Neural crest cell (in vitro differentiated cells): Measurements from ENCODE around the gene CBLIF. TPM values are rescaled to one million over a fixed set of nuclear protein-coding genes. Genes with fewer than 3 reads are reported as not detected.
"Not testable (repeated sequence)": the region's sequence is repeated elsewhere in the genome, so short reads cannot be mapped to it uniquely, and the experiment has no call there.

ENCODE experiments used
- DNase-seq: peaks from one replicate; pipeline ENCODE4 v3.0.0; 2021; ENCODE audit warnings: low read depth, mixed read lengths, low spot score
- H3K27ac Mint-ChIP-seq: one replicate; pipeline ENCODE4 v1.8.0; 2021; ENCODE audit warnings: mild to moderate bottlenecking, mixed read lengths; ENCODE audit not compliant: unreplicated experiment
- H3K27me3 Mint-ChIP-seq: 2 replicates; pipeline ENCODE4 v1.8.0; 2021; ENCODE audit warnings: low read depth, mild to moderate bottlenecking, mixed read lengths
- H3K36me3 Mint-ChIP-seq: 2 replicates; pipeline ENCODE4 v1.8.0; 2021; ENCODE audit warnings: low read depth, mild to moderate bottlenecking, mixed read lengths
- H3K4me1 Mint-ChIP-seq: 2 replicates; pipeline ENCODE4 v1.8.0; 2021; ENCODE audit warnings: mixed read lengths
- H3K4me3 Mint-ChIP-seq: one replicate; pipeline ENCODE4 v1.8.0; 2021; ENCODE audit warnings: mild to moderate bottlenecking, mixed read lengths
- H3K9me3 Mint-ChIP-seq: 2 replicates; pipeline ENCODE4 v1.8.0; 2021; ENCODE audit warnings: mixed read lengths
- CTCF ChIP-seq: fragments of 200-600 bp; sonication (generic); conservative IDR thresholded peaks from 2 replicates; pipeline ENCODE4 v1.5.0; 2021; ENCODE audit warnings: antibody characterized with exemption, mild to moderate bottlenecking
- long read RNA-seq: library from polyadenylated mRNA; unstranded; transcript quantifications from one replicate; pipeline ENCODE4 v2.0.0, GENCODE V29; 2020
- total RNA-seq: library from RNA; stranded (reverse); gene quantifications from 2 replicates; pipeline ENCODE4 v1.2.1, GENCODE V29; 2021

Gene CBLIF
- not detected in 2 replicates for total RNA-seq
- long read RNA-seq: 0 reads

GRCh38 chr11:59845399-59845798 is at the start of gene CBLIF:
Gene CBLIF (minus strand): TSS chr11:59845499. CDS start chr11:59845453, 46 bp downstream.
- H3K4me3 Mint-ChIP-seq: no peak within 1 kb of the TSS
- DNase-seq: no peak
- H3K4me1 Mint-ChIP-seq: peaks cover 11% of the 10 kb centered on the region
- peaks cover 2% of the 10 kb centered on the region for H3K9me3 Mint-ChIP-seq
- no peak for TF ChIP-seq CTCF
- H3K27ac Mint-ChIP-seq: no peak within 1 kb of the TSS
- H3K27me3 Mint-ChIP-seq: peaks cover 5% of the 10 kb centered on the region
- H3K36me3 Mint-ChIP-seq: no peaks in the 10 kb centered on the region

GRCh38 chr11:59894616-59895015 is 49.3 kb upstream of the CBLIF start:
- no peak for TF ChIP-seq CTCF

GRCh38 chr11:59891781-59892181 is 46.5 kb upstream of the CBLIF start:
- Mint-ChIP-seq H3K27me3 (no peaks in the 10 kb centered on the region), H3K4me3 (no peak overlapping the region), H3K36me3 (peaks cover 10% of the 10 kb centered on the region), H3K4me1 (no peaks in the 10 kb centered on the region), H3K9me3 (peaks cover 21% of the 10 kb centered on the region), H3K27ac (no peak overlapping the region)
- TF ChIP-seq CTCF: no peak
- DNase-seq: no peak

More at GRCh38 chr11:59894616-59895015, 49.3 kb upstream of the CBLIF start:
- H3K4me3 Mint-ChIP-seq: no peak overlapping the region
- H3K9me3 Mint-ChIP-seq: peaks cover 6% of the 10 kb centered on the region
- DNase-seq: no peak
- H3K27ac Mint-ChIP-seq: no peak overlapping the region
- H3K36me3 Mint-ChIP-seq: peaks cover 4% of the 10 kb centered on the region
- no peaks in the 10 kb centered on the region for H3K27me3 Mint-ChIP-seq
- H3K4me1 Mint-ChIP-seq: no peaks in the 10 kb centered on the region

GRCh38 chr11:59887156-59887555 is 41.9 kb upstream of the CBLIF start:
- not testable (repeated sequence) for H3K4me3 Mint-ChIP-seq, DNase-seq, H3K27ac Mint-ChIP-seq, H3K36me3 Mint-ChIP-seq, H3K27me3 Mint-ChIP-seq, H3K4me1 Mint-ChIP-seq
- H3K9me3 Mint-ChIP-seq: peaks cover 24% of the 10 kb centered on the region

- no peak for TF ChIP-seq CTCF
- Mint-ChIP-seq H3K4me3 (no peak overlapping the region), H3K27ac (no peak overlapping the region), H3K4me1 (no peaks in the 10 kb centered on the region), H3K36me3 (peaks cover 5% of the 10 kb centered on the region), H3K9me3 (peaks cover 9% of the 10 kb centered on the region), H3K27me3 (no peaks in the 10 kb centered on the region)
- DNase-seq: no peak
These were observed 38.3 kb upstream of the CBLIF start for GRCh38 chr11:59883597-59883996.

- H3K4me1 Mint-ChIP-seq: no peaks in the 10 kb centered on the region
- no peak for TF ChIP-seq CTCF
- H3K4me3 Mint-ChIP-seq: no peak overlapping the region
- no peaks in the 10 kb centered on the region for H3K36me3 Mint-ChIP-seq
- no peak overlapping the region for H3K27ac Mint-ChIP-seq
- H3K27me3 Mint-ChIP-seq: no peaks in the 10 kb centered on the region
- DNase-seq: no peak
- no peaks in the 10 kb centered on the region for H3K9me3 Mint-ChIP-seq
These were observed 34.3 kb upstream of the CBLIF start for GRCh38 chr11:59879567-59879966.
